ENCODE data around the gene IPCEF1. TPM values are rescaled to one million over a fixed set of nuclear protein-coding genes. Genes with fewer than 3 reads are reported as not detected.

IPCEF1 gene
- total RNA-seq: 0.32 TPM in 1 of 2 replicates, not detected in the other

GRCh38 chr6:154356690-154357089 lies at the start of gene IPCEF1:
IPCEF1 (minus strand) TSS chr6:154356803; CDS start chr6:154265947, 90,856 bp downstream.

Other genes with a start within 250 kb of the IPCEF1 start
- 2.9 and 6.8 TPM in 2 replicates for gene CNKSR3, start 153.9 kb upstream of the IPCEF1 start, total RNA-seq